ENCODE measurements around the gene BCL2L14.

BCL2L14 gene

GRCh38 chr12:12070674-12071656 lies at the start of gene BCL2L14:
TSS of gene BCL2L14 (plus strand) at chr12:12070939. CDS start at chr12:12079306, 8,367 bp downstream.
- no peaks in the 10 kb centered on the region for H3K4me1 ChIP-seq (ENCODE audit: control insufficient read depth, insufficient read depth, low read length, unreplicated experiment)
- no peak within 1 kb of the TSS for H3K27ac ChIP-seq (ENCODE audit: low read depth, low read length)
- no peak within 1 kb of the TSS for H2AFZ ChIP-seq (ENCODE audit: low read length, unreplicated experiment)
- no peak within 1 kb of the TSS for H3K4me3 ChIP-seq (ENCODE audit: low read depth, low read length)
- no peaks in the 10 kb centered on the region for H3K36me3 ChIP-seq (ENCODE audit: insufficient read depth, low read length)
- H3K27me3 ChIP-seq (ENCODE audit: insufficient read depth, low read length): peaks cover 23% of the 10 kb centered on the region
- no peaks in the 10 kb centered on the region for H3K79me2 ChIP-seq (ENCODE audit: control insufficient read depth, insufficient read depth, low read length, unreplicated experiment)

GRCh38 chr12:12022306-12022936 lies 48.3 kb upstream of the BCL2L14 start:
- H3K79me2 ChIP-seq (ENCODE audit: control insufficient read depth, insufficient read depth, low read length, unreplicated experiment): no peaks in the 10 kb centered on the region
- H3K27ac ChIP-seq (ENCODE audit: low read depth, low read length): no peak overlapping the region
- H3K36me3 ChIP-seq (ENCODE audit: insufficient read depth, low read length): no peaks in the 10 kb centered on the region
- no peak overlapping the region for H2AFZ ChIP-seq (ENCODE audit: low read length, unreplicated experiment)
- H3K27me3 ChIP-seq (ENCODE audit: insufficient read depth, low read length): peaks cover 43% of the 10 kb centered on the region
- no peak overlapping the region for H3K4me3 ChIP-seq (ENCODE audit: low read depth, low read length)
- H3K4me1 ChIP-seq (ENCODE audit: control insufficient read depth, insufficient read depth, low read length, unreplicated experiment): no peaks in the 10 kb centered on the region

GRCh38 chr12:12023456-12023855 lies 47.3 kb upstream of the BCL2L14 start:
- H3K4me1 ChIP-seq (ENCODE audit: control insufficient read depth, insufficient read depth, low read length, unreplicated experiment): no peaks in the 10 kb centered on the region
- H3K36me3 ChIP-seq (ENCODE audit: insufficient read depth, low read length): no peaks in the 10 kb centered on the region
- H3K27ac ChIP-seq (ENCODE audit: low read depth, low read length): no peak overlapping the region
- H3K79me2 ChIP-seq (ENCODE audit: control insufficient read depth, insufficient read depth, low read length, unreplicated experiment): no peaks in the 10 kb centered on the region
- peaks cover 44% of the 10 kb centered on the region for H3K27me3 ChIP-seq (ENCODE audit: insufficient read depth, low read length)
- H3K4me3 ChIP-seq (ENCODE audit: low read depth, low read length): no peak overlapping the region
- no peak overlapping the region for H2AFZ ChIP-seq (ENCODE audit: low read length, unreplicated experiment)

GRCh38 chr12:12024911-12025682 lies 45.6 kb upstream of the BCL2L14 start:
- Histone ChIP-seq H2AFZ (ENCODE audit: low read length, unreplicated experiment) (no peak overlapping the region), H3K4me1 (ENCODE audit: control insufficient read depth, insufficient read depth, low read length, unreplicated experiment) (no peaks in the 10 kb centered on the region), H3K36me3 (ENCODE audit: insufficient read depth, low read length) (no peaks in the 10 kb centered on the region), H3K4me3 (ENCODE audit: low read depth, low read length) (no peak overlapping the region), H3K79me2 (ENCODE audit: control insufficient read depth, insufficient read depth, low read length, unreplicated experiment) (no peaks in the 10 kb centered on the region), H3K27ac (ENCODE audit: low read depth, low read length) (no peak overlapping the region), H3K27me3 (ENCODE audit: insufficient read depth, low read length) (peaks cover 44% of the 10 kb centered on the region)

- Histone ChIP-seq H3K27me3 (ENCODE audit: insufficient read depth, low read length) (peaks cover 39% of the 10 kb centered on the region), H2AFZ (ENCODE audit: low read length, unreplicated experiment) (no peak overlapping the region), H3K27ac (ENCODE audit: low read depth, low read length) (no peak overlapping the region), H3K79me2 (ENCODE audit: control insufficient read depth, insufficient read depth, low read length, unreplicated experiment) (no peaks in the 10 kb centered on the region), H3K36me3 (ENCODE audit: insufficient read depth, low read length) (no peaks in the 10 kb centered on the region), H3K4me1 (ENCODE audit: control insufficient read depth, insufficient read depth, low read length, unreplicated experiment) (no peaks in the 10 kb centered on the region), H3K4me3 (ENCODE audit: low read depth, low read length) (no peak overlapping the region)
Measured at GRCh38 chr12:12025799-12026386, 44.8 kb upstream of the BCL2L14 start.

GRCh38 chr12:12028668-12029402 lies 41.9 kb upstream of the BCL2L14 start:
- Histone ChIP-seq H2AFZ (ENCODE audit: low read length, unreplicated experiment) (no peak overlapping the region), H3K4me1 (ENCODE audit: control insufficient read depth, insufficient read depth, low read length, unreplicated experiment) (no peaks in the 10 kb centered on the region), H3K79me2 (ENCODE audit: control insufficient read depth, insufficient read depth, low read length, unreplicated experiment) (no peaks in the 10 kb centered on the region), H3K27me3 (ENCODE audit: insufficient read depth, low read length) (peaks cover 25% of the 10 kb centered on the region), H3K4me3 (ENCODE audit: low read depth, low read length) (no peak overlapping the region), H3K36me3 (ENCODE audit: insufficient read depth, low read length) (no peaks in the 10 kb centered on the region), H3K27ac (ENCODE audit: low read depth, low read length) (no peak overlapping the region)

GRCh38 chr12:12029653-12030052 lies 41.1 kb upstream of the BCL2L14 start:
- H3K4me3 ChIP-seq (ENCODE audit: low read depth, low read length): no peak overlapping the region
- no peaks in the 10 kb centered on the region for H3K79me2 ChIP-seq (ENCODE audit: control insufficient read depth, insufficient read depth, low read length, unreplicated experiment)
- peaks cover 21% of the 10 kb centered on the region; the same call in 1 of the 2 replicates for H3K27me3 ChIP-seq (ENCODE audit: insufficient read depth, low read length)
- H3K4me1 ChIP-seq (ENCODE audit: control insufficient read depth, insufficient read depth, low read length, unreplicated experiment): no peaks in the 10 kb centered on the region
- no peaks in the 10 kb centered on the region for H3K36me3 ChIP-seq (ENCODE audit: insufficient read depth, low read length)
- no peak overlapping the region for H2AFZ ChIP-seq (ENCODE audit: low read length, unreplicated experiment)
- H3K27ac ChIP-seq (ENCODE audit: low read depth, low read length): no peak overlapping the region

- Histone ChIP-seq H3K27ac (ENCODE audit: low read depth, low read length) (no peak overlapping the region), H2AFZ (ENCODE audit: low read length, unreplicated experiment) (peak overlapping the region; percentile 94), H3K4me3 (ENCODE audit: low read depth, low read length) (peak overlapping the region; percentile 81), H3K36me3 (ENCODE audit: insufficient read depth, low read length) (no peaks in the 10 kb centered on the region), H3K79me2 (ENCODE audit: control insufficient read depth, insufficient read depth, low read length, unreplicated experiment) (no peaks in the 10 kb centered on the region), H3K27me3 (ENCODE audit: insufficient read depth, low read length) (peaks cover 2% of the 10 kb centered on the region; the same call in 1 of the 2 replicates), H3K4me1 (ENCODE audit: control insufficient read depth, insufficient read depth, low read length, unreplicated experiment) (no peaks in the 10 kb centered on the region)
Measured at GRCh38 chr12:12032260-12032791, 38.4 kb upstream of the BCL2L14 start.

- H3K4me3 ChIP-seq (ENCODE audit: low read depth, low read length): peak overlapping the region; percentile 81
- no peak overlapping the region for H3K27ac ChIP-seq (ENCODE audit: low read depth, low read length)
- peak overlapping the region; percentile 94 for H2AFZ ChIP-seq (ENCODE audit: low read length, unreplicated experiment)
- no peaks in the 10 kb centered on the region for H3K27me3 ChIP-seq (ENCODE audit: insufficient read depth, low read length)
- no peaks in the 10 kb centered on the region for H3K36me3 ChIP-seq (ENCODE audit: insufficient read depth, low read length)
- no peaks in the 10 kb centered on the region for H3K4me1 ChIP-seq (ENCODE audit: control insufficient read depth, insufficient read depth, low read length, unreplicated experiment)
- H3K79me2 ChIP-seq (ENCODE audit: control insufficient read depth, insufficient read depth, low read length, unreplicated experiment): no peaks in the 10 kb centered on the region
Measured at GRCh38 chr12:12032851-12033797, 37.6 kb upstream of the BCL2L14 start.

Data from ACC112 (cell line).